Measurements from ENCODE around the gene MBTPS1. TPM values are rescaled to one million over a fixed set of nuclear protein-coding genes. Genes with fewer than 3 reads are reported as not detected.

MBTPS1 gene
- polyA plus RNA-seq, 1 donor from 2014 or later, result 66.9 TPM

DNA sequence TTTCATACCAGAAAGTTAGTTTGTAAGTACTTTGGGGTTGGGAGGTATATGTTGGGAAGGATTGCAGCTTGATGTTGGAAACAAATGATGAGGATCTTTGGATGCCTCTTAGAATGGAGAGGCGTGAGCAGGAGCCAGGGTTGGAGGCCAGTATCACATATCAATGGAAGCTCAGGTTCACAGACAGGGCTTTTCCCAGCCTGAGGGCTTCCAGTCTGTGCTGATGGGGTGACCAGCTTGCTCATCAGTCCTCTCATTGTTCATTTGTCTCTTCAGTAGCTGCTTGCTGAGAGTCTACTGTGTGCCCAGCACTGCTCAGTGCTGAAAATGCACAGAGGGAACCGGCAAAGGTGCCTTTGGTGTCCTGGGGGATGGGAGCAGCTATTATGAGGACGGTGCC is 34.2 kb upstream of the MBTPS1 start:
- H3K4me2 ChIP-seq (ENCODE audit: low read length), result no peak overlapping the region
- no peaks in the 10 kb centered on the region for H3K27me3 ChIP-seq (ENCODE audit: insufficient read depth, low read depth, low read length)
- no peak overlapping the region for H3K4me3 ChIP-seq (ENCODE audit: low read length)
- H3F3A ChIP-seq (ENCODE audit: insufficient read depth, low read length, poor library complexity, severe bottlenecking), result no peaks in the 10 kb centered on the region
- TF ChIP-seq, protein P1, sequence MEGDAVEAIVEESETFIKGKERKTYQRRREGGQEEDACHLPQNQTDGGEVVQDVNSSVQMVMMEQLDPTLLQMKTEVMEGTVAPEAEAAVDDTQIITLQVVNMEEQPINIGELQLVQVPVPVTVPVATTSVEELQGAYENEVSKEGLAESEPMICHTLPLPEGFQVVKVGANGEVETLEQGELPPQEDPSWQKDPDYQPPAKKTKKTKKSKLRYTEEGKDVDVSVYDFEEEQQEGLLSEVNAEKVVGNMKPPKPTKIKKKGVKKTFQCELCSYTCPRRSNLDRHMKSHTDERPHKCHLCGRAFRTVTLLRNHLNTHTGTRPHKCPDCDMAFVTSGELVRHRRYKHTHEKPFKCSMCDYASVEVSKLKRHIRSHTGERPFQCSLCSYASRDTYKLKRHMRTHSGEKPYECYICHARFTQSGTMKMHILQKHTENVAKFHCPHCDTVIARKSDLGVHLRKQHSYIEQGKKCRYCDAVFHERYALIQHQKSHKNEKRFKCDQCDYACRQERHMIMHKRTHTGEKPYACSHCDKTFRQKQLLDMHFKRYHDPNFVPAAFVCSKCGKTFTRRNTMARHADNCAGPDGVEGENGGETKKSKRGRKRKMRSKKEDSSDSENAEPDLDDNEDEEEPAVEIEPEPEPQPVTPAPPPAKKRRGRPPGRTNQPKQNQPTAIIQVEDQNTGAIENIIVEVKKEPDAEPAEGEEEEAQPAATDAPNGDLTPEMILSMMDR (IDR thresholded peaks at IDR 0.05; ENCODE audit: poor library complexity, severe bottlenecking), result no peak
- TF ChIP-seq, protein P2, sequence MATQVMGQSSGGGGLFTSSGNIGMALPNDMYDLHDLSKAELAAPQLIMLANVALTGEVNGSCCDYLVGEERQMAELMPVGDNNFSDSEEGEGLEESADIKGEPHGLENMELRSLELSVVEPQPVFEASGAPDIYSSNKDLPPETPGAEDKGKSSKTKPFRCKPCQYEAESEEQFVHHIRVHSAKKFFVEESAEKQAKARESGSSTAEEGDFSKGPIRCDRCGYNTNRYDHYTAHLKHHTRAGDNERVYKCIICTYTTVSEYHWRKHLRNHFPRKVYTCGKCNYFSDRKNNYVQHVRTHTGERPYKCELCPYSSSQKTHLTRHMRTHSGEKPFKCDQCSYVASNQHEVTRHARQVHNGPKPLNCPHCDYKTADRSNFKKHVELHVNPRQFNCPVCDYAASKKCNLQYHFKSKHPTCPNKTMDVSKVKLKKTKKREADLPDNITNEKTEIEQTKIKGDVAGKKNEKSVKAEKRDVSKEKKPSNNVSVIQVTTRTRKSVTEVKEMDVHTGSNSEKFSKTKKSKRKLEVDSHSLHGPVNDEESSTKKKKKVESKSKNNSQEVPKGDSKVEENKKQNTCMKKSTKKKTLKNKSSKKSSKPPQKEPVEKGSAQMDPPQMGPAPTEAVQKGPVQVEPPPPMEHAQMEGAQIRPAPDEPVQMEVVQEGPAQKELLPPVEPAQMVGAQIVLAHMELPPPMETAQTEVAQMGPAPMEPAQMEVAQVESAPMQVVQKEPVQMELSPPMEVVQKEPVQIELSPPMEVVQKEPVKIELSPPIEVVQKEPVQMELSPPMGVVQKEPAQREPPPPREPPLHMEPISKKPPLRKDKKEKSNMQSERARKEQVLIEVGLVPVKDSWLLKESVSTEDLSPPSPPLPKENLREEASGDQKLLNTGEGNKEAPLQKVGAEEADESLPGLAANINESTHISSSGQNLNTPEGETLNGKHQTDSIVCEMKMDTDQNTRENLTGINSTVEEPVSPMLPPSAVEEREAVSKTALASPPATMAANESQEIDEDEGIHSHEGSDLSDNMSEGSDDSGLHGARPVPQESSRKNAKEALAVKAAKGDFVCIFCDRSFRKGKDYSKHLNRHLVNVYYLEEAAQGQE (IDR thresholded peaks at IDR 0.05; ENCODE audit: borderline replicate concordance), result no peak
- TF ChIP-seq EZH2 (IDR thresholded peaks at IDR 0.05; ENCODE audit: borderline replicate concordance, insufficient read depth, low read length, poor library complexity, severe bottlenecking) (no peak), POLR2AphosphoS5 (IDR thresholded peaks at IDR 0.05) (no peak), MXI1 (conservative IDR thresholded peaks at IDR 0.05; ENCODE audit: poor library complexity, severe bottlenecking) (no peak), TAF1 (IDR thresholded peaks at IDR 0.05; ENCODE audit: low read depth) (no peak), SMC3 (conservative IDR thresholded peaks at IDR 0.05; ENCODE audit: poor library complexity) (no peak), RAD21 (conservative IDR thresholded peaks at IDR 0.05) (no peak), EP300 (conservative IDR thresholded peaks at IDR 0.05; ENCODE audit: poor library complexity, severe bottlenecking) (no peak)
- no peak overlapping the region for H3K27ac ChIP-seq (ENCODE audit: low read length)
- H2AFZ ChIP-seq (ENCODE audit: low read depth, low read length), result no peak overlapping the region
- no peaks in the 10 kb centered on the region for H3K9me3 ChIP-seq (ENCODE audit: low read length)
- no peaks in the 10 kb centered on the region for H4K20me1 ChIP-seq (ENCODE audit: insufficient read depth)
- H3K9me2 ChIP-seq (ENCODE audit: insufficient read depth, low read length), result no peaks in the 10 kb centered on the region
- H3K36me3 ChIP-seq (ENCODE audit: insufficient read depth, low read length), result no peaks in the 10 kb centered on the region
- H3K9ac ChIP-seq (ENCODE audit: low read length), result no peak overlapping the region
- no peaks in the 10 kb centered on the region for H3K79me2 ChIP-seq (replicated peaks; ENCODE audit: insufficient read depth, low read length)

DNA sequence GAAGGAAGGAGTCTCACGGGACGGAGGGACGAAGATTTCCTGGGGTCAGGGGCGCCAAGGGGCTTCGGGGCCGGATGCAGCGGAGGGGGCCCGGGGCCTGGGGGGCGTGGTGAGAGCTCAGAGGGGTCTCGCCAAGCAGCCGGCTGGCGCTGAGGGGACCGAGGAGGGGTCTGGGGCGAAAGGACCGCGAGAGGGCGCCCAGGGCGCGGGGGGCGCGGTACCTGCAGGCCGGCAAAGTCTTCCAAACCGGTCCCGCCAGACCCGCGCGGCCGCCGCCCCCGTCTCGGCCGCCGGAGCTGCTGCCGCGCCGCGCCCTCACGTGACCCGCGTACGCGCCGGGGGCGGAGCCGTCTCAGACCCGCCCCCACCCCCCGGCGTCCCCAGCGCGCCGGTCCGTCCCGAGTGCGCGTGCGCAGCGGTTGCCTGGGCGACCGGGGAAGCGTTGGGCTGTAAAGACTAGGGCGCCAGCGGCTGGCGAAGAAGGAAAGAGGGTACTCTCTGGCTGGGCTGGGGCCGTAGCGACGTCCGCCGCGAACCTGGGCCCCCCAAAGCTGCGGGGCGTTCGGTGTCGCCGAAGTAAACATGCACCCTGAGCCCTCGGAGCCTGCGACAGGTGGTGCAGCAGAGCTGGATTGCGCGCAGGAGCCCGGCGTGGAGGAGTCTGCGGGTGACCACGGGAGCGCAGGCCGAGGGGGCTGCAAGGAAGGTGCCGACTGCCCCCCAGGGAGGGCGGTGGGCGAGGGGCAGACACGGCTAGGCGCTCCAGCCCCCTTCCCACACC is 28.3 kb upstream of the MBTPS1 start, which contains the start of the genes DNAAF1 and HSDL1:
Gene DNAAF1, plus strand, starts transcription at position 450 of the 781 bp plus-strand sequence. Its CDS starts 133 bp downstream, at position 583.
Gene HSDL1, minus strand, starts transcription at position 319 of the 781 bp plus-strand sequence. CDS start 13,856 bp downstream, outside the sequence.
- H2AFZ ChIP-seq (ENCODE audit: low read depth, low read length), result peak within 1 kb of the TSS; percentile 60
- peak within 1 kb of the TSS; percentile 88 for H3K4me2 ChIP-seq (ENCODE audit: low read length)
- no peaks in the 10 kb centered on the region for H3K9me2 ChIP-seq (ENCODE audit: insufficient read depth, low read length)
- H3K9ac ChIP-seq (ENCODE audit: low read length), result peak within 1 kb of the TSS; percentile 95
- no peaks in the 10 kb centered on the region for H4K20me1 ChIP-seq (ENCODE audit: insufficient read depth)
- no peaks in the 10 kb centered on the region for H3K9me3 ChIP-seq (ENCODE audit: low read length)
- H3K4me3 ChIP-seq (ENCODE audit: low read length), result peak within 1 kb of the TSS; percentile 97
- peaks cover 5% of the 10 kb centered on the region for H3K36me3 ChIP-seq (ENCODE audit: insufficient read depth, low read length)
- peak within 1 kb of the TSS; percentile 94 for H3K27ac ChIP-seq (ENCODE audit: low read length)
- H3F3A ChIP-seq (ENCODE audit: insufficient read depth, low read length, poor library complexity, severe bottlenecking), result no peaks in the 10 kb centered on the region
- H3K79me2 ChIP-seq (replicated peaks; ENCODE audit: insufficient read depth, low read length), result peaks cover 30% of the 10 kb centered on the region
- no peaks in the 10 kb centered on the region for H3K27me3 ChIP-seq (ENCODE audit: insufficient read depth, low read depth, low read length)
- TF ChIP-seq RAD21 (conservative IDR thresholded peaks at IDR 0.05), result peak; percentile 51
- TF ChIP-seq POLR2AphosphoS5 (IDR thresholded peaks at IDR 0.05), result peak; percentile 91
- TF ChIP-seq TAF1 (IDR thresholded peaks at IDR 0.05; ENCODE audit: low read depth), result no peak
- peak; percentile 55 for TF ChIP-seq SMC3 (conservative IDR thresholded peaks at IDR 0.05; ENCODE audit: poor library complexity)
- TF ChIP-seq MXI1 (conservative IDR thresholded peaks at IDR 0.05; ENCODE audit: poor library complexity, severe bottlenecking), result peak; percentile 94
- TF ChIP-seq EP300 (conservative IDR thresholded peaks at IDR 0.05; ENCODE audit: poor library complexity, severe bottlenecking), result no peak
- TF ChIP-seq, protein P1 (IDR thresholded peaks at IDR 0.05; ENCODE audit: poor library complexity, severe bottlenecking), result peak; percentile 50
- TF ChIP-seq, protein P2 (IDR thresholded peaks at IDR 0.05; ENCODE audit: borderline replicate concordance), result no peak
- no peak for TF ChIP-seq EZH2 (IDR thresholded peaks at IDR 0.05; ENCODE audit: borderline replicate concordance, insufficient read depth, low read length, poor library complexity, severe bottlenecking)

Data from neural cell (in vitro differentiated cells).